Activated gamma-delta T cell treated with anti-CD3 and anti-CD28 coated beads, Interleukin-2, amount 50 U/mL, for 16 hours (primary cell): ENCODE data around the gene SFTPA2.
"Not testable (repeated sequence)": the region's sequence is repeated elsewhere in the genome, so short reads cannot be mapped to it uniquely, and the experiment has no call there.

ENCODE experiments used
- DNase-seq: peaks from one replicate; pipeline ENCODE4 v3.0.0-alpha.2; 2020; ENCODE audit warnings: low read depth

SFTPA2 gene

DNA sequence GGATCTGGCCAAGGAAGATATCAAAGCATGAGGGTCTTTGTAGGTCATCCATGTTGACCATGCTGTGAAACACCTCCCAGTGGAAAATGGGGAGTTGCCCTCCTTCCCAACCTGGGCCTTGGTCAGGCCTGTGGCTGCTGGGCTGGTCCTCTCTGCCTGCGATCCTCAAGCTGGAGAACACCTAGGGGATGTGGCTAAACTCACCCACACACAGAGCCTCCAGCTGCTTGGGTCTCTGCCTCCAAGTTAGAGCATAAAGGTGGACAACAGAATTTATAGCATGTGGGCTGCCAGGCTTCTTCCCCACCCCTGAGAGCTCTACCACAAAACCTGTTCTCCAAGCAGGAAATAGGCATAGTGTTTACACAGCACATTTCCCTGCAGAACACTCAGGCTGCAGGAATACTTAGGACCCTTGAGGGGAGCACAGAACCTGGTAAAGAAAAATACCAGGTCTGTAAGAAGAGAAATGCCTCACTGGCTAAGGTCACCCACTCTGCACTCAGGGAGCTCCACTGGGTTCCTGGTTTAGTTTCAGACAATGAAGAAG is at the start of gene SFTPA2:
SFTPA2 (minus strand) TSS at position 248 of the 550 bp plus-strand sequence. CDS start 924 bp downstream, outside the sequence.
- DNase-seq, result no peak

DNA sequence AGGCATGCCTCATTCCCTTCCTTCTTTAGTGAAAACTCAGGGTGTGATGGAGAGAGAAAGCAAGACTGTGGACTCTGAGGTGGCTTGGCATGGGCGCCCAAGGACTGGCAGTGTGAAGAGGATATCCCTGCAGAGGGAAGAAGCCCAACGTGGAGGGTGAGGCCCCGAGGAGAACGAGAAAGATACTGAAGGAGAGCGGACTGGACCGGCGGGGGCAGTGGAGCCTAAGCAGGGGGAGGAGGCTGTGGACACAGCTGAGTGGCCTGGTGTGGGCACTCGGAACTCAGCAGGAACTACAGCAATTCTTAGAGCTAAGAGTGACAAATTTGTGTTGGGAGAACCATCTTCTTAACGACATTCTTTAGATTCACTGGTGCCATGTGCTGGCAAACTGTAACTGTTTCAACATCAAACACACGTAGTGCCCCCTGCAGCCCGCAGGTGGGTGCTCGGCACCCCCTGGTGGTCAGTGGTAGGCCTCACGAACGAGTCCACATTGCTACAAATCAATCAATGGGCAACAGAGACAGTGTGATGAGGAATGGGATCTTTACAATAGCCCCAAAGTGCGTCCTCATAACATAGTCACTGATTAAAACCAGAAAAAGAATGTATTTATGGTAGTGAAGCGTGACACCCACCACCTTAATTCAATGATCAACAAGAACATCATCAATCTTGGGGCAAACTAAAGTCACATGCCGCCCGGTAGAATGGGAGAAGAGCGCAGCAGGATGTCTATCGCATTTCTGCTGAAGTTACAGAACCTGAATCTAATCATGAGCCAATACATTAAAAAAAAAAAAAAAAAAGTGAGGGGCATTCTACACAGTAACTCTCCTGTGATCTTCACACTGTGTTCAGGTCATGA is 48.5 kb upstream of the SFTPA2 start:
- DNase-seq, result no peak

GRCh38 chr10:79605308-79605707 is 45.1 kb upstream of the SFTPA2 start:
- no peak for DNase-seq

- DNase-seq, result no peak
These were observed 44.1 kb upstream of the SFTPA2 start for GRCh38 chr10:79604294-79604693.

- DNase-seq, result no peak
These were observed 42.7 kb upstream of the SFTPA2 start for GRCh38 chr10:79602953-79603352.

- no peak for DNase-seq
These were observed 41.7 kb upstream of the SFTPA2 start for GRCh38 chr10:79601939-79602338.

DNA sequence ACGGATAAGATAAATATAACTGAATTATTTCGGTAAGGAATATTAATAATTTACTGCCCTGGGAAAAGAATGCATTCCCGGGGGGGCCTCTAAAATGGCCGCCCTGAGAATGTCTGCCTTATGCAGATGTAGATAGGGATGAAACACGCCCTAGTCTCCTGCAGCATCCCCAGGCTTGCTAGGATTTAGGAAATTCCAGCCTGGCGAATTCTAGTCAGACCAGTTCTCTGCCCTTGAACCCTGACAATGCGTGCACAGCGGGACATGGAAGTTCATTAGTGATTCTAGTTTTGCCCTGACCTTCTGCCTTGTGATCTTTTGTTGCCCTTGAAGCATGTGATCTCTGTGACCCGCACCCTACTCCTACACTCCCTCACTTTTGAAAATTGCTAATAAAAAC is 39.4 kb upstream of the SFTPA2 start:
- DNase-seq, result not testable (repeated sequence)

DNA sequence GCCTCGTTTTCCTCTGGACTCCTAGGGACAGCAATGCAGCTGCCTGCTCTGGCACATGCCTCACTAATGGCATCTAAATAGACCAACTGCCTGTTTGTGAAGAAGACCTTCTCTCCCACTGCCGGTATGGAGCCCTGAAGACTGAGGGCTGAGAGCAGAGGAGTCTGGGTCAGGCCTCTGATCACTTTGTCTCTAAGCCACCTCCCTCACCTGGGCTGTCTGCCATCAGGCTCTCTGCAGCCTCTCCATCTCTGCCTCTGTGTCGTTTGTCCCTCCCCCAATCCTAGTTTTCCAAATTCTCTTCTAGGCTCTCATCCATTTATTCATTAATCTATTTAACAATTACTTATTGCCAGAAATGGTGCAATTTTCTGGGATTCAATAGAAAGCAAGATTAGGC is 35.3 kb upstream of the SFTPA2 start:
- DNase-seq, result no peak

DNA sequence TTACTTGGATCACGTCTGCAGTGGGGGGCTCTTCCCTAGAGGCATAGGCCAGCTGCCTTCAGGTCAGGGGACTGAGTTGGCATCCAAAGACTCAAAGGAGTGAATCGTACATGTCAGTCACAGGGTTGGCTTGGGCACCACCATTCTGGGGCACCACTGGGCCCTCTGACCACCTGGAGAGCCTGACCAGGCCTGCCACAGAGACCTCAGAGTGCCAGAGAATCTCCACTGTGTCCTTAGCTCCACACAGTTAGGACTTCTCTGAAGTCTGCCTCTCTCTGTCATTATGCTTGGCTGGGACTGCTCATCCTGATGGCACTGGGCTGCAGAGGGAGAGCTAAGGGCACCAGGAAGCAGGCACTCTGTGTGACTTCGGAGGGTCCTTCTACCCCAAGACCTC is 34.4 kb upstream of the SFTPA2 start:
- not testable (repeated sequence) for DNase-seq

DNA sequence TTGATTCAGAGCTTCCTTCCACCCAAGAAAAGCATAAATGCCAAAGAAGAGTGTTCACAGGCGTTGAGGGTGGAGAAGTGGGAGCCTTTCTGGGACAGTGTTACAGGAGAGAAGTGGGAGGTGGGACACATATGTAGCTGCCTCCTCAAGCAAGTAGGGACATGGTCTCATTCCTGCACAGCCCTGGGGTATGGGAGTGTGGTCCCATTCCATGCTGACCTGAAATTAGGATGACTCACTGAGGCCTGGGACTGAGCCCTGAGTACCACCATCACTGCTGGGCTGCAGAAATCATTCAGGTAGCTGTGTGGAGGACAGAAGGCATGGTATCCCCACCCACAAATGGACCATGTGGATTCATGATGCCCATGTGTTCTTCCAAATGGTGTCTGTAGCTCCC is 33.2 kb upstream of the SFTPA2 start:
- DNase-seq, result no peak

DNA sequence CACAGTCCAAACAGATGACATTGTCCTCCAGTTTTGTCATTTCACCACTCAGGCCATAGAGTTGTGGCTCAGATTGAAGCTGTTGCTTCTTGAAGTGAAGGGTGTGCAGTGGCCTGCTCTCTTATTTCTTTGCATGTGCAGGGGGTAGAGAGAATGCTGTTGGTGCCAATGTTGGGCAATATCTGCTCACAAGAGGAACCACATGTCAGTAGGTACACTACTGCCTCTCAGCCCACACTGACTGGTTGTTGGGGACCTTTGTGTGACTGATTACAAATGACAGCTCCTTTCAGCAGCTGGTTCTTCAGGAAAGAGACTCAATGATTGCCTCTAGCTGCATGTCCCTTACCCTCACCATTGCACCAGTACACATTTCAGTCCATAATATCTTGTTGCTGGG is 28.6 kb upstream of the SFTPA2 start:
- no peak for DNase-seq

GRCh38 chr10:79586933-79587332 is 26.7 kb upstream of the SFTPA2 start:
- no peak for DNase-seq

GRCh38 chr10:79585870-79586527 is 25.8 kb upstream of the SFTPA2 start:
- no peak for DNase-seq

GRCh38 chr10:79583488-79584024 is 23.3 kb upstream of the SFTPA2 start:
- DNase-seq, result no peak

DNA sequence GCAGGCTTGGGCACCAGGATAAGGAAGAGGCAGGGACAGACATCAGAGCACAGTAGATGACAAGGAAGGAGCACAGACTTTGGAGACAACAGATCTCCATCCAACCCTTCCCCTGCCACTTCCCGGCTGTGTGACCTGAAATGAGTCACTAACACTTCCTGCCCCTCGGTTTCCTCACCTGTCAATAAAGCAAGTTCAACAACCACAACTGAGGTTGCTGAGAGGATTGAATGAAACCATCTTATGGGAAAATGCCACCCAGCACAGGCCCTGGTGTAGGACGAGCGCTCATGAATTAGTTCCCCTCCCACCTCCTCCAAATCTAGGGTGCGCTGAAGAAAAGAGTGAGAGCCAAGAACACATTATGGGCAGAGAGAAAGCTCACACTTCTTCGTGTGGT is 22.7 kb upstream of the SFTPA2 start:
- not testable (repeated sequence) for DNase-seq

- DNase-seq, result no peak
These were observed 21.9 kb upstream of the SFTPA2 start for GRCh38 chr10:79582096-79582495.

DNA sequence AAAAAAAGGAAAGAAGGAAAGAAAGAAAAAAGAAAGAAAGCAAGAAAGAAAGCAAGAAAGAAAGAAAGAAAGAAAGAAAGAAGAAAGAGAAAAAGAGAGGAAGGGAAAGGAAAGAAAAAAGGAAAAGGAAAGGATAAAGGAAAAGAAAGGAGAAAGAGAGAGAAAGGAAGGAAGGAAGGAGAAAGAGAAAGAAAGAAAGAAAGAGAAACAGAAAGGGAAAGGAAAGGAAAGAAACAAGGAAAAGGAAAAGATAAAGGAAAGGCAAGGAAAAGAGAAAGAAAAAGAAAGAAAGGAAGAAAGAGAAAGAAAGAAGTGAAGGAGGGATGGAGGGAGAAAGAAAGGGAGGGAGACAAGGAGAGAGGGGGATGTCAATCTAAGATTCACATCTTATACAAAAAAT is 20.8 kb upstream of the SFTPA2 start:
- DNase-seq, result no peak

DNA sequence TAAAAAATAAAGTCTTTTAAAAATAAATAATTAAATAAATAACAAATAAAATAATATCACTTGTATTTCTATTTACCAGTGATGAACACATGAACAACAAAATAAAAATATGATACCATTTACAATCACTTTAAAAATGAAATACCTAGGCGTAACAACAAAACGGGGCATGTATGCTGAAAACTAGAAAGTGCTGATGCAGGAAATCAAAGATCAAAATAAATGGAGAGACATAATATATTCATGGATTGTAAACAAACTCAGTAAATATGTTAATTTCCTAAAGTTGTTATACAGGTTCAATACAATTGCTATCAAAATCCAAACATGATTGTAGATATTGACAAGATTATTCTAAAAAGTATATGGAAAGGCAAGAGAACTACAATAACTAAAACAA is 19.2 kb upstream of the SFTPA2 start:
- no peak for DNase-seq

- not testable (repeated sequence) for DNase-seq
These were observed 10.4 kb upstream of the SFTPA2 start for GRCh38 chr10:79570624-79571023.

- DNase-seq, result no peak
These were observed 3.2 kb upstream of the SFTPA2 start for GRCh38 chr10:79563426-79563825.

GRCh38 chr10:79562135-79562756 is 2.0 kb upstream of the SFTPA2 start:
- DNase-seq, result peak; percentile 43

- no peak for DNase-seq
These were observed 1.1 kb upstream of the SFTPA2 start for GRCh38 chr10:79561257-79561656.
